GM23338 (cell line): ENCODE data around the gene DFFA. TPM values are rescaled to one million over a fixed set of nuclear protein-coding genes. Genes with fewer than 3 reads are reported as not detected.
A peak's percentile ranks its signal among the peaks of the same experiment; 100 is the strongest.

Experiments used
- ATAC-seq: fragments of 200-7000 bp; cut with Tn5 transposase; 3 replicates; pipeline ENCODE4 v1.9.1; 2020
- DNase-seq: peaks from one replicate; pipeline ENCODE4 v3.0.0-alpha.2; 2015; ENCODE audit warnings: low spot score
- H2AFZ ChIP-seq: fragments of 200-600 bp; sonication (generic); 2 replicates; pipeline ENCODE4 v1.8.0; 2016; ENCODE audit warnings: antibody characterized with exemption, mild to moderate bottlenecking, moderate library complexity
- H3F3A ChIP-seq: fragments of 200-600 bp; sonication (generic); replicated peaks from 2 replicates; pipeline ENCODE4 v1.8.0; 2017; ENCODE audit warnings: antibody characterized with exemption, mixed run types, low read depth
- H3K27ac ChIP-seq: fragments of 200-600 bp; sonication (generic); 2 replicates; pipeline ENCODE4 v1.6.1; 2016; ENCODE audit warnings: low read depth
- H3K27me3 ChIP-seq: fragments of 200-600 bp; sonication (generic); 2 replicates; pipeline ENCODE4 v1.8.0; 2016; ENCODE audit warnings: mild to moderate bottlenecking, mixed run types, moderate library complexity; ENCODE audit not compliant: insufficient read depth
- H3K36me3 ChIP-seq: fragments of 200-600 bp; sonication (generic); 2 replicates; pipeline ENCODE4 v1.8.0; 2016; ENCODE audit warnings: mild to moderate bottlenecking; ENCODE audit not compliant: insufficient read depth
- H3K4me1 ChIP-seq: fragments of 200-600 bp; sonication (generic); 2 replicates; pipeline ENCODE4 v1.8.0; 2016; ENCODE audit warnings: mild to moderate bottlenecking, moderate library complexity; ENCODE audit not compliant: insufficient read depth
- H3K4me2 ChIP-seq: fragments of 200-600 bp; sonication (generic); 2 replicates; pipeline ENCODE4 v1.7.1; 2017; ENCODE audit warnings: mixed run types
- H3K4me3 ChIP-seq: fragments of 200-600 bp; sonication (generic); 2 replicates; pipeline ENCODE4 v1.6.1; 2016; ENCODE audit warnings: mixed run types
- H3K79me2 ChIP-seq: fragments of 200-600 bp; sonication (generic); replicated peaks from 2 replicates; pipeline ENCODE4 v1.8.0; 2017; ENCODE audit warnings: mild to moderate bottlenecking; ENCODE audit not compliant: insufficient read depth
- H3K9me2 ChIP-seq: fragments of 200-600 bp; sonication (generic); 2 replicates; pipeline ENCODE4 v1.8.0; 2017; ENCODE audit not compliant: insufficient read depth
- H4K20me1 ChIP-seq: fragments of 200-600 bp; sonication (generic); replicated peaks from 2 replicates; pipeline ENCODE4 v1.8.0; 2017; ENCODE audit warnings: mild to moderate bottlenecking; ENCODE audit not compliant: insufficient read depth
- H3K27ac Mint-ChIP-seq: 2 replicates; pipeline ENCODE4 v1.8.0; 2020; ENCODE audit warnings: inconsistent platforms, mild to moderate bottlenecking, moderate library complexity, mixed read lengths
- H3K27me3 Mint-ChIP-seq: 3 replicates; pipeline ENCODE4 v1.8.0; 2022; ENCODE audit warnings: low read depth, mild to moderate bottlenecking, moderate library complexity, mixed read lengths, inconsistent platforms; ENCODE audit not compliant: insufficient read depth, poor library complexity
- H3K36me3 Mint-ChIP-seq: 3 replicates; pipeline ENCODE4 v1.8.0; 2021; ENCODE audit warnings: low read depth, mild to moderate bottlenecking, inconsistent platforms, moderate library complexity, mixed read lengths
- H3K4me1 Mint-ChIP-seq: 3 replicates; pipeline ENCODE4 v1.8.0; 2020; ENCODE audit warnings: mild to moderate bottlenecking, inconsistent platforms, mixed read lengths
- H3K4me3 Mint-ChIP-seq: 3 replicates; pipeline ENCODE4 v1.8.0; 2021; ENCODE audit warnings: moderate library complexity, mild to moderate bottlenecking, inconsistent platforms, mixed read lengths
- H3K9me3 Mint-ChIP-seq: 3 replicates; pipeline ENCODE4 v1.8.0; 2020; ENCODE audit warnings: moderate library complexity, mild to moderate bottlenecking, inconsistent platforms, mixed read lengths
- EZH2 ChIP-seq: fragments of 200-600 bp; sonication (generic); IDR thresholded peaks from one replicate; pipeline ENCODE4 v1.8.0; 2017; ENCODE audit warnings: antibody characterized with exemption, mild to moderate bottlenecking, low read depth; ENCODE audit not compliant: unreplicated experiment
- NANOG ChIP-seq: IDR thresholded peaks from 2 replicates; pipeline ENCODE4 v1.6.1; 2016; ENCODE audit warnings: antibody characterized with exemption, borderline replicate concordance
- ZNF114 ChIP-seq: fragments of 250-450 bp; sonication (Bioruptor Pico); IDR thresholded peaks from 2 replicates; pipeline ENCODE4 v1.5.0; 2020; ENCODE audit warnings: mild to moderate bottlenecking, moderate library complexity
- ZNF331 ChIP-seq: fragments of 250-450 bp; sonication (Bioruptor Pico); IDR thresholded peaks from 2 replicates; pipeline ENCODE4 v1.5.0; 2020; ENCODE audit warnings: low read depth, mild to moderate bottlenecking, moderate library complexity
- polyA plus RNA-seq: library from polyadenylated mRNA; unstranded; fragments of >200 nt; fragmentation: Nextera tagmentation; extraction: Ambion mirVana; gene quantifications from 2 replicates; pipeline ENCODE4 v1.2.1, GENCODE V29; 2016
- total RNA-seq: library from RNA; depleted of rRNA; stranded (reverse); fragments of >200 nt; shearing (Covaris generic); gene quantifications from 2 replicates; pipeline ENCODE4 v1.2.3, GENCODE V29; 2014
- TF ChIP-seq, protein P1 (sequence below), 2 experiments: fragments of 200-600 bp in 1 of 2; sonication (generic) in 1 of 2; conservative IDR thresholded peaks; 2 replicates each; pipeline versions ENCODE4 v1.5.1 to v1.6.1; 2016 to 2017; ENCODE audit warnings: antibody characterized with exemption in 2 of 2, low read depth in 2 of 2, mild to moderate bottlenecking in 2 of 2, moderate library complexity in 1 of 2
- TF ChIP-seq, protein P2 (sequence below): IDR thresholded peaks from 2 replicates; pipeline ENCODE4 v1.6.1; 2016; ENCODE audit warnings: antibody characterized with exemption

Gene DFFA
- total and polyA plus RNA-seq, 2 experiments from 2014 or later: 65.2 to 82.0 TPM

DNA sequence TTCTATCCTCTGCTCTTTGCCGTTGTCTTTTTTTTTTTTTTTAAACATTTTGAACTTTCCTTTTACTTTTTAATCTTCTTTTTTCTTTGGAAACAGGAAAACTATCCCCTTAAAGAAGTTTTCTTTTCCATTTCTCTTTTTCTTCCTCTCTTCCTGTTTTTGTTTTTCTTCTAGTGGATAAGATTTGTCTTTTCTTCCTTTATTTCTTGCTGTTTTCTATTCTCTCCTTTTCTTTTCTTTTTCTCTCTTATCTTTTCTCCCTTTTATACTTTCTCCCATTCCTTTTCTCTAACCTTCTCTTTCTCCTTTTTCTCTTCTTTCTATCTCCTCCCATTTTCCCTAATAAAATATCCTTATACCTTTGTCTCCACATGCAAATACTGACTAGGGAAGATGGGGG is 48.6 kb upstream of the DFFA start (continued):
- TF ChIP-seq, protein P1, sequence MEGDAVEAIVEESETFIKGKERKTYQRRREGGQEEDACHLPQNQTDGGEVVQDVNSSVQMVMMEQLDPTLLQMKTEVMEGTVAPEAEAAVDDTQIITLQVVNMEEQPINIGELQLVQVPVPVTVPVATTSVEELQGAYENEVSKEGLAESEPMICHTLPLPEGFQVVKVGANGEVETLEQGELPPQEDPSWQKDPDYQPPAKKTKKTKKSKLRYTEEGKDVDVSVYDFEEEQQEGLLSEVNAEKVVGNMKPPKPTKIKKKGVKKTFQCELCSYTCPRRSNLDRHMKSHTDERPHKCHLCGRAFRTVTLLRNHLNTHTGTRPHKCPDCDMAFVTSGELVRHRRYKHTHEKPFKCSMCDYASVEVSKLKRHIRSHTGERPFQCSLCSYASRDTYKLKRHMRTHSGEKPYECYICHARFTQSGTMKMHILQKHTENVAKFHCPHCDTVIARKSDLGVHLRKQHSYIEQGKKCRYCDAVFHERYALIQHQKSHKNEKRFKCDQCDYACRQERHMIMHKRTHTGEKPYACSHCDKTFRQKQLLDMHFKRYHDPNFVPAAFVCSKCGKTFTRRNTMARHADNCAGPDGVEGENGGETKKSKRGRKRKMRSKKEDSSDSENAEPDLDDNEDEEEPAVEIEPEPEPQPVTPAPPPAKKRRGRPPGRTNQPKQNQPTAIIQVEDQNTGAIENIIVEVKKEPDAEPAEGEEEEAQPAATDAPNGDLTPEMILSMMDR (conservative IDR thresholded peaks at IDR 0.05; ENCODE audit: low read depth in 2 of 2): no peak

DNA sequence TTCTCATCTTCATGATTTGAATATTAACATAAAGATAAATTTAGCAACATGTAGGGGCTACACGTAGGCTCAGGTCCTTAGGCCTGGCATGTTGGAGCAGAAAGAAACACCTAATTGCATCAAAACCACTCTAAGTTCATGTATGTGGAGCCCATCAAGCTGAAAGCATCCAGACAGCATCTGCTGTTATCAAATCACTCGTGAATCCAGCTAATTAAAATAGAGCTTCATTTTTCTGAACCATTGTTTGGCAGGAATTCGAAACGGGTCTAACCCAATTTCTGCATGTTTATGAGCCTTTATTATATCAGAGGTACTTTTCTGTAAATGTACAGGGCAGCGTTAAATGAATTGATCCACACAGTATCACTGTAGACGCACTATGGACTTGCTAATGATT is 48.2 kb upstream of the DFFA start:
- Mint-ChIP-seq H3K4me1 (peaks cover 61% of the 10 kb centered on the region), H3K9me3 (no peaks in the 10 kb centered on the region), H3K27me3 (no peaks in the 10 kb centered on the region), H3K4me3 (no peak overlapping the region), H3K27ac (no peak overlapping the region), H3K36me3 (no peaks in the 10 kb centered on the region; the same call in 2 of the 3 replicates)
- DNase-seq (no peak), ATAC-seq (no peak)
- no peak overlapping the region for H3K4me2 ChIP-seq
- H3K27me3 ChIP-seq: no peaks in the 10 kb centered on the region
- no peaks in the 10 kb centered on the region for H3K36me3 ChIP-seq
- no peak overlapping the region for H3K4me3 ChIP-seq
- no peak overlapping the region for H3K27ac ChIP-seq
- peaks cover 11% of the 10 kb centered on the region; the same call in 1 of the 2 replicates for H4K20me1 ChIP-seq
- TF ChIP-seq ZNF114 (CRISPR knock-in tag) (no peak), NANOG (no peak), EZH2 (no peak), ZNF331 (no peak)
- TF ChIP-seq, protein P1 (conservative IDR thresholded peaks at IDR 0.05; ENCODE audit: low read depth in 2 of 2): no peak
- H3K79me2 ChIP-seq: peaks cover 54% of the 10 kb centered on the region
- no peak overlapping the region for H2AFZ ChIP-seq
- no peaks in the 10 kb centered on the region for H3K9me2 ChIP-seq
- H3K4me1 ChIP-seq: peaks cover 48% of the 10 kb centered on the region
- H3F3A ChIP-seq: no peaks in the 10 kb centered on the region; the same call in 1 of the 2 replicates

DNA sequence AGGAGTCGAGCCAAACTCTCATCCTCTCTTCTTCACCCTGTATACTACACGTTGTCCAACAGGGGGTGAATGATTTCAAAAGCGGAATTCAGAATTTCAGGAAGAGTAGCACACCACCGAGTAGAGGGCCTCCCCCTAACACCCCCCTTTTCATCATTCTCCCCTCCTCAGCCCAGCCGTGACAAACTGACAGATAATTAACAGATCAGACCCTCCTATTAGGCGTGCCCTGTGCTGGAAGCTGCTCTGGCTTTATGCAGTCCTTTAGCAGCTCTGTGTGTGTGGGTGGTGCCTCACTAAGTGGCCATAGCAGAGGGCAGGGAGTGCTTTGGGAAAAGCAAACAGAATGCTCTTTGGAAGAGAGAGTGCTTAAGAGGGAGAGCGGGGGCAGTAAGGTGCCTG is 46.7 kb upstream of the DFFA start:
- no peaks in the 10 kb centered on the region for H3K27me3 Mint-ChIP-seq
- H3K27me3 ChIP-seq: no peaks in the 10 kb centered on the region
- H3K9me3 Mint-ChIP-seq: no peaks in the 10 kb centered on the region
- peaks cover 70% of the 10 kb centered on the region for H3K4me1 Mint-ChIP-seq
- peak overlapping the region; percentile 73 for H3K4me2 ChIP-seq
- no peaks in the 10 kb centered on the region; the same call in 2 of the 3 replicates for H3K36me3 Mint-ChIP-seq
- H3K27ac ChIP-seq: peak overlapping the region; percentile 64
- peaks cover 49% of the 10 kb centered on the region for H3K79me2 ChIP-seq
- H3K4me3 ChIP-seq: peak overlapping the region; percentile 27; the same call in 1 of the 2 replicates
- H3K36me3 ChIP-seq: no peaks in the 10 kb centered on the region
- H2AFZ ChIP-seq: no peak overlapping the region
- H3K27ac Mint-ChIP-seq: no peak overlapping the region; the same call in 1 of the 2 replicates
- peaks cover 61% of the 10 kb centered on the region for H3K4me1 ChIP-seq
- TF ChIP-seq, protein P1 (conservative IDR thresholded peaks at IDR 0.05; ENCODE audit: low read depth in 2 of 2): peak in 1 of 2 experiments; percentile 23; a peak in 2 of 4 replicates
- TF ChIP-seq, protein P2, sequence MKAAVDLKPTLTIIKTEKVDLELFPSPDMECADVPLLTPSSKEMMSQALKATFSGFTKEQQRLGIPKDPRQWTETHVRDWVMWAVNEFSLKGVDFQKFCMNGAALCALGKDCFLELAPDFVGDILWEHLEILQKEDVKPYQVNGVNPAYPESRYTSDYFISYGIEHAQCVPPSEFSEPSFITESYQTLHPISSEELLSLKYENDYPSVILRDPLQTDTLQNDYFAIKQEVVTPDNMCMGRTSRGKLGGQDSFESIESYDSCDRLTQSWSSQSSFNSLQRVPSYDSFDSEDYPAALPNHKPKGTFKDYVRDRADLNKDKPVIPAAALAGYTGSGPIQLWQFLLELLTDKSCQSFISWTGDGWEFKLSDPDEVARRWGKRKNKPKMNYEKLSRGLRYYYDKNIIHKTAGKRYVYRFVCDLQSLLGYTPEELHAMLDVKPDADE: no peak
- H3K9me2 ChIP-seq: no peaks in the 10 kb centered on the region
- ATAC-seq (peak; percentile 78), DNase-seq (peak; percentile 65)
- H3F3A ChIP-seq: no peaks in the 10 kb centered on the region; the same call in 1 of the 2 replicates
- peak overlapping the region; percentile 16 for H3K4me3 Mint-ChIP-seq
- peaks cover 11% of the 10 kb centered on the region; the same call in 1 of the 2 replicates for H4K20me1 ChIP-seq
